K562 (cell line): ENCODE results near the gene MEIKIN. TPM values are rescaled to one million over a fixed set of nuclear protein-coding genes. Genes with fewer than 3 reads are reported as not detected.

ENCODE experiments used
- ATAC-seq: fragments of 200-7000 bp; cut with Tn5 transposase; 3 replicates; pipeline ENCODE4 v1.9.1; 2020; ENCODE audit warnings: moderate library complexity
- BruUV-seq: library from RNA; stranded (reverse); fragments of 400-500 nt; replicated peaks from 2 replicates; lab custom pipeline; 2021; lab: Mats Ljungman, UMichigan
- CTCF ChIA-PET: fragments of 300-600 bp; formaldehyde crosslinking; extraction: SDS; loops from one replicate; lab custom pipeline; 2021; ENCODE audit warnings: low intra/inter-chr PET ratio; lab: Yijun Ruan, JAX
- POLR2A ChIA-PET: fragments of 300-600, 350-650 bp; sonication (Branson Sonifier 250); formaldehyde crosslinking; extraction: SDS; loops from one replicate; lab custom pipeline; 2021; ENCODE audit warnings: antibody characterized with exemption, inconsistent platforms; lab: Yijun Ruan, JAX
- DNase-seq, 4 experiments: peaks; one replicate each; pipeline versions ENCODE4 v3.0.0 to v3.0.0-alpha.2; 2011 to 2018; ENCODE audit warnings: low spot score in 3 of 4, mixed read lengths in 3 of 4; ENCODE audit errors: extremely low read depth in 1 of 4
- FAIRE-seq: peaks from 2 replicates; lab custom pipeline; 2011; peaks lifted over from hg19 to GRCh38; lab: Jason Lieb, UNC
- H2AFZ ChIP-seq: 2 replicates; pipeline ENCODE4 v1.6.0; 2011; ENCODE audit warnings: low read depth, low read length, control low read depth, inconsistent platforms
- H3K27ac ChIP-seq: fragments of 200-600 bp; 3 replicates; pipeline ENCODE4 v1.8.0; 2011; ENCODE audit warnings: low read depth, mild to moderate bottlenecking, control low read depth, inconsistent platforms, low read length, moderate library complexity, mixed read lengths; ENCODE audit errors: extremely low read depth
- H3K27me3 ChIP-seq, 2 experiments: fragments of 300-600 bp in 1 of 2; 2 replicates in 1 of 2; 3 replicates in 1 of 2; pipeline versions ENCODE4 v1.6.0 to v1.8.0; 2011; ENCODE audit warnings: inconsistent platforms in 2 of 2, low read length in 2 of 2, mild to moderate bottlenecking in 1 of 2, mixed read lengths in 1 of 2, moderate library complexity in 1 of 2; ENCODE audit not compliant: control insufficient read depth in 2 of 2, insufficient read depth in 2 of 2
- H3K36me3 ChIP-seq: fragments of 300-600 bp; 3 replicates; pipeline ENCODE4 v1.8.0; 2011; ENCODE audit warnings: mild to moderate bottlenecking, low read length, inconsistent platforms; ENCODE audit not compliant: control insufficient read depth, insufficient read depth
- H3K4me1 ChIP-seq, 2 experiments: fragments of 200-600 bp in 1 of 2; replicated peaks in 1 of 2; 2 replicates in 1 of 2; 3 replicates in 1 of 2; pipeline versions ENCODE4 v1.5.1 to v1.8.0; 2011; ENCODE audit warnings: inconsistent platforms in 2 of 2, low read length in 2 of 2, mild to moderate bottlenecking in 1 of 2, mixed read lengths in 1 of 2, moderate library complexity in 1 of 2; ENCODE audit not compliant: control insufficient read depth in 2 of 2, insufficient read depth in 2 of 2
- H3K4me2 ChIP-seq: 2 replicates; pipeline ENCODE4 v1.6.1; 2011; ENCODE audit warnings: low read length, control low read depth, inconsistent platforms, mixed read lengths; ENCODE audit not compliant: insufficient read depth
- H3K4me3 ChIP-seq: fragments of 200-600 bp; sonication (generic), shearing (Covaris generic); 2 replicates; pipeline ENCODE4 v1.5.1; 2016; ENCODE audit warnings: control low read depth, inconsistent platforms
- H3K79me2 ChIP-seq: fragments of 200-600 bp; 3 replicates; pipeline ENCODE4 v1.8.0; 2011; ENCODE audit warnings: low read length, inconsistent platforms; ENCODE audit not compliant: control insufficient read depth, insufficient read depth
- H3K9ac ChIP-seq, 2 experiments: 2 replicates each; pipeline versions ENCODE4 v1.6.0 to v1.6.1; 2011; ENCODE audit warnings: low read depth in 2 of 2, low read length in 2 of 2, control low read depth in 1 of 2, inconsistent platforms in 1 of 2, mild to moderate bottlenecking in 1 of 2, mixed read lengths in 1 of 2; ENCODE audit not compliant: insufficient read depth in 1 of 2
- H3K9me1 ChIP-seq: one replicate; pipeline ENCODE4 v1.6.0; 2011; ENCODE audit warnings: inconsistent platforms, mild to moderate bottlenecking, low read length, moderate library complexity; ENCODE audit not compliant: control insufficient read depth, insufficient read depth
- H3K9me3 ChIP-seq: replicated peaks from 2 replicates; pipeline ENCODE4 v1.5.1; 2011; ENCODE audit warnings: low read depth, low read length, inconsistent platforms; ENCODE audit not compliant: control insufficient read depth, insufficient read depth
- H4K20me1 ChIP-seq: replicated peaks from 2 replicates; pipeline ENCODE4 v1.6.1; 2011; ENCODE audit warnings: low read length, inconsistent platforms, mixed read lengths; ENCODE audit not compliant: control insufficient read depth, insufficient read depth
- ARNT ChIP-seq, 2 experiments: fragments of 450-650 bp; IDR thresholded peaks; 2 replicates each; pipeline ENCODE4 v1.6.1; 2016; ENCODE audit warnings: mild to moderate bottlenecking in 1 of 2
- CBX3 ChIP-seq, 2 experiments: IDR thresholded peaks; 1 replicate in 1 of 2; 2 replicates in 1 of 2; pipeline ENCODE4 v1.6.1; 2012; ENCODE audit warnings: inconsistent platforms in 2 of 2, low read length in 2 of 2, borderline replicate concordance in 1 of 2, control low read depth in 1 of 2
- CC2D1A ChIP-seq: fragments of 450-650 bp; IDR thresholded peaks from 2 replicates; pipeline ENCODE4 v1.6.1; 2017; ENCODE audit warnings: mild to moderate bottlenecking
- CCAR2 ChIP-seq: fragments of 200-400 bp; formaldehyde crosslinking; IDR thresholded peaks from 2 replicates; pipeline ENCODE4 v1.6.1; 2017; ENCODE audit warnings: mild to moderate bottlenecking, low read depth, low read length
- DLX4 ChIP-seq: fragments of 250-450 bp; sonication (Bioruptor Pico); IDR thresholded peaks from 2 replicates; pipeline ENCODE4 v1.6.1; 2021; ENCODE audit warnings: mild to moderate bottlenecking
- ETS1 ChIP-seq: conservative IDR thresholded peaks from 2 replicates; pipeline ENCODE4 v1.6.1; 2011; ENCODE audit warnings: low read depth, mild to moderate bottlenecking, low read length; ENCODE audit not compliant: control insufficient read depth
- ETV5 ChIP-seq: sonication (generic); formaldehyde crosslinking; IDR thresholded peaks from 2 replicates; pipeline ENCODE4 v1.4.0; 2020; ENCODE audit warnings: low read depth, mild to moderate bottlenecking, missing genetic modification reagents
- JUNB ChIP-seq: fragments of 450-650 bp; formaldehyde crosslinking; conservative IDR thresholded peaks from 2 replicates; pipeline ENCODE4 v1.4.0; 2020; ENCODE audit warnings: mild to moderate bottlenecking
- KLF13 ChIP-seq: fragments of 450-650 bp; IDR thresholded peaks from 2 replicates; pipeline ENCODE4 v1.6.1; 2016; ENCODE audit warnings: missing genetic modification characterization, low read depth, mild to moderate bottlenecking, missing compliant biosample characterization, moderate library complexity, borderline replicate concordance
- NCOA4 ChIP-seq: fragments of 450-650 bp; IDR thresholded peaks from 2 replicates; pipeline ENCODE4 v1.6.1; 2018; ENCODE audit warnings: mild to moderate bottlenecking; ENCODE audit not compliant: partially characterized antibody
- POLR2B ChIP-seq: fragments of 450-650 bp; IDR thresholded peaks from 2 replicates; pipeline ENCODE4 v1.6.1; 2018; ENCODE audit warnings: low read depth; ENCODE audit not compliant: partially characterized antibody
- POU5F1 ChIP-seq: fragments of 150-350 bp; IDR thresholded peaks from 2 replicates; pipeline ENCODE4 v1.6.1; 2014; ENCODE audit warnings: borderline replicate concordance, low read length, low read depth, mild to moderate bottlenecking; ENCODE audit not compliant: partially characterized antibody
- SNIP1 ChIP-seq: fragments of 450-650 bp; IDR thresholded peaks from 2 replicates; pipeline ENCODE4 v1.7.1; 2017; ENCODE audit warnings: low read depth, mild to moderate bottlenecking
- TAF7 ChIP-seq: fragments of 450-650 bp; IDR thresholded peaks from 2 replicates; pipeline ENCODE4 v1.6.1; 2016; ENCODE audit warnings: missing genetic modification characterization, missing compliant biosample characterization
- TRIM28 ChIP-seq: fragments of 450-650 bp; IDR thresholded peaks from 2 replicates; pipeline ENCODE4 v1.6.1; 2017
- ZBTB49 ChIP-seq: sonication (generic); formaldehyde crosslinking; IDR thresholded peaks from 2 replicates; pipeline ENCODE4 v1.8.0; 2022; ENCODE audit warnings: missing genetic modification reagents, mild to moderate bottlenecking, borderline replicate concordance
- ZNF274 ChIP-seq: IDR thresholded peaks from 2 replicates; pipeline ENCODE4 v1.6.1; 2011; ENCODE audit warnings: low read depth, mild to moderate bottlenecking, low read length, moderate library complexity, borderline replicate concordance
- ZNF280A ChIP-seq: fragments of 450-650 bp; IDR thresholded peaks from 2 replicates; pipeline ENCODE4 v1.6.1; 2018; ENCODE audit warnings: mild to moderate bottlenecking, low read depth; ENCODE audit not compliant: partially characterized antibody
- ZNF316 ChIP-seq: fragments of 450-650 bp; IDR thresholded peaks from 2 replicates; pipeline ENCODE4 v1.6.1; 2016
- WGBS: fragments of 100-300 bp; shearing (Covaris generic); methylation state at CpG from one replicate; pipeline ENCODE4 v1.1.6; 2016; ENCODE audit warnings: low coverage, mixed read lengths; ENCODE audit not compliant: insufficient coverage; ENCODE audit errors: missing lambda C conversion rate; 5-methylcytosine and 5-hydroxymethylcytosine counted together
- in situ Hi-C: fragments of 300-500 bp; cut with MboI; formaldehyde crosslinking; loops from 4 replicates; pipeline ENCODE4 v1.15.0; 2018; ENCODE audit warnings: inconsistent platforms, mixed read lengths
- intact Hi-C: fragments of 100-400 bp; cut with micrococcal nuclease; formaldehyde crosslinking; loops from 2 replicates; pipeline ENCODE4 v1.14.2; 2022
- polyA plus RNA-seq, 8 experiments: library from polyadenylated mRNA; depleted of rRNA in 4 of 8; stranded (reverse) in 5 of 8; unstranded in 3 of 8; fragments of >200 nt; fragmentation: Nextera tagmentation in 2 of 8; fragmentation: Illumina TruSeq in 1 of 8; extraction: Ambion mirVana in 2 of 8; extraction: Trizol in 1 of 8; gene quantifications; 2 replicates each; pipeline versions ENCODE4 v1.2.1 to v1.2.3, GENCODE V29; 2011 to 2014; ENCODE audit warnings: inconsistent platforms in 1 of 8, missing spikeins in 1 of 8
- total RNA-seq, 7 experiments: library from RNA; depleted of rRNA in 6 of 7; stranded (reverse); fragments of >200 nt in 6 of 7; fragmentation: Illumina TruSeq in 2 of 7; extraction: Trizol in 2 of 7; gene quantifications; 2 replicates each; pipeline versions ENCODE4 v1.2.1 to v1.2.3, GENCODE V29; 2011 to 2021; ENCODE audit warnings: low replicate concordance in 1 of 7

MEIKIN gene
- total and polyA plus RNA-seq, 9 of the 15 experiments (the other 6 are each of a cell fraction or from before 2014, with no cell fraction given) = 0.18 TPM; not detected in 8

- Histone ChIP-seq H3K79me2 (peaks cover 98% of the 10 kb centered on the region), H3K4me3 (no peak overlapping the region), H3K4me1 (peaks cover 5 to 7% of the 10 kb centered on the region in 2 experiments; a peak in 3 of 5 replicates), H3K27me3 (no peaks in the 10 kb centered on the region), H4K20me1 (no peaks in the 10 kb centered on the region), H3K9me1 (no peaks in the 10 kb centered on the region), H3K9me3 (peaks cover 10% of the 10 kb centered on the region; the same call in 1 of the 2 replicates), H3K9ac (no peak overlapping the region), H3K36me3 (peaks cover 14% of the 10 kb centered on the region; the same call in 2 of the 3 replicates), H2AFZ (no peak overlapping the region), H3K27ac (no peak overlapping the region), H3K4me2 (no peak overlapping the region)
- WGBS = 95% methylated on average over 3 of the region's 3 CpGs
- DNase-seq = no peak
- in situ Hi-C loops = no loop called here
- no peak for ATAC-seq
- intact Hi-C loops = no loop called here
- no peak for FAIRE-seq
- ChIA-PET POLR2A (interaction anchor here (0.7 kb wide), 1 partner anchor 13 kb away, joined by 3 read pairs; no protein-coding TSS in a partner anchor), CTCF (no interaction called here)
- no TSS peak for BruUV-seq
- TF ChIP-seq CBX3 (IDR thresholded peaks at IDR 0.05; ENCODE audit: borderline replicate concordance in 1 of 2, low read length in 2 of 2) = peak in 1 of 2 experiments; percentile 80; a peak in 1 of 3 replicates
- no peak for TF ChIP-seq CC2D1A
- TF ChIP-seq ZNF274 = no peak
- TF ChIP-seq ZNF316 = peak; percentile 72
- no peak for TF ChIP-seq JUNB
- no peak for TF ChIP-seq KLF13 (tag)
- no peak for TF ChIP-seq ETV5 (CRISPR knock-in tag)
- TF ChIP-seq ZBTB49 (CRISPR knock-in tag) = no peak
- no peak for TF ChIP-seq NCOA4
- peak; percentile 19 for TF ChIP-seq ZNF280A
- no peak for TF ChIP-seq ETS1
- no peak for TF ChIP-seq TAF7
- TF ChIP-seq CCAR2 = no peak
- TF ChIP-seq TRIM28 = peak; percentile 64; the same call in 1 of the 2 replicates
- no peak for TF ChIP-seq POLR2B
- no peak for TF ChIP-seq POU5F1
- TF ChIP-seq SNIP1 = no peak
- TF ChIP-seq DLX4 (CRISPR knock-in tag) = no peak
- TF ChIP-seq ARNT (IDR thresholded peaks at IDR 0.05) = no peak
Measured at GRCh38 chr5:131763968-131764367, 181.5 kb downstream of the MEIKIN start.
